Epithelial cell of proximal tubule (primary cell): ENCODE results near the gene ANXA3. TPM values are rescaled to one million over a fixed set of nuclear protein-coding genes. Genes with fewer than 3 reads are reported as not detected.

ENCODE experiments used
- DNase-seq: peaks from one replicate; pipeline ENCODE4 v3.0.0-alpha.2; 2011; ENCODE audit warnings: low read depth
- H3K4me3 ChIP-seq: 2 replicates; pipeline ENCODE4 v1.5.1; 2011; ENCODE audit warnings: low read depth, mild to moderate bottlenecking, low read length
- total RNA-seq: library from RNA; depleted of rRNA; stranded (reverse); fragments of >200 nt; gene quantifications from 2 replicates; pipeline ENCODE4 v1.2.3, GENCODE V29; 2015
- TF ChIP-seq, protein P1 (sequence below): conservative IDR thresholded peaks from 2 replicates; pipeline ENCODE4 v1.5.1; 2012; ENCODE audit warnings: low read depth, mild to moderate bottlenecking, low read length

Gene ANXA3
- total RNA-seq, 1 donor from 2014 or later = 354 TPM

DNA sequence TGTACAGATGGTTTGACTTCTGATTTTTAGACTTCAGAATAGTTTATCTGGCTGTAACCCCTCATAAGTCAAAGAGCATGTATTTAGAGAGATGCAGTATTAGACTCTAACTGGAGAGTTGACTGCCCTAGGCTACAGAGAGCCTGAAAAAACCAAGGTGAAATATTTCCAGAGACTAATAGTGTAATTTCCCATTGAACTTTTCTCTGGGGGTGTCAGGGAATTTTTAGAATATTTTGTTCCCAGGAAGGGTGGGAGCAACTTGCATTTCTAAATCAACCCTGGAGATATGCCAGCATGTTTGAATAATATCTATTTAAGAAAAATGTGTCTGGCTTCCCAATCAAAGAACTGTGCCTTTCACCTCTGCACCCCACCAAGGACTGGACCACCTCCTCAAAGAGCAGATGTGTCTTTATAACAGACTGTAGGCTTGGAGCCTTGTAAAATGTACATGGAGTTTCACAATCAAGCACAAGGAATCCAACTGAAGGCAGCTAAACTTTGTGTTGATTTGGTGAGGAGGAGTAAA lies 2.0 kb downstream of the ANXA3 start:
- TF ChIP-seq, protein P1, sequence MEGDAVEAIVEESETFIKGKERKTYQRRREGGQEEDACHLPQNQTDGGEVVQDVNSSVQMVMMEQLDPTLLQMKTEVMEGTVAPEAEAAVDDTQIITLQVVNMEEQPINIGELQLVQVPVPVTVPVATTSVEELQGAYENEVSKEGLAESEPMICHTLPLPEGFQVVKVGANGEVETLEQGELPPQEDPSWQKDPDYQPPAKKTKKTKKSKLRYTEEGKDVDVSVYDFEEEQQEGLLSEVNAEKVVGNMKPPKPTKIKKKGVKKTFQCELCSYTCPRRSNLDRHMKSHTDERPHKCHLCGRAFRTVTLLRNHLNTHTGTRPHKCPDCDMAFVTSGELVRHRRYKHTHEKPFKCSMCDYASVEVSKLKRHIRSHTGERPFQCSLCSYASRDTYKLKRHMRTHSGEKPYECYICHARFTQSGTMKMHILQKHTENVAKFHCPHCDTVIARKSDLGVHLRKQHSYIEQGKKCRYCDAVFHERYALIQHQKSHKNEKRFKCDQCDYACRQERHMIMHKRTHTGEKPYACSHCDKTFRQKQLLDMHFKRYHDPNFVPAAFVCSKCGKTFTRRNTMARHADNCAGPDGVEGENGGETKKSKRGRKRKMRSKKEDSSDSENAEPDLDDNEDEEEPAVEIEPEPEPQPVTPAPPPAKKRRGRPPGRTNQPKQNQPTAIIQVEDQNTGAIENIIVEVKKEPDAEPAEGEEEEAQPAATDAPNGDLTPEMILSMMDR = no peak
- no peak for DNase-seq
- H3K4me3 ChIP-seq = no peak overlapping the region

DNA sequence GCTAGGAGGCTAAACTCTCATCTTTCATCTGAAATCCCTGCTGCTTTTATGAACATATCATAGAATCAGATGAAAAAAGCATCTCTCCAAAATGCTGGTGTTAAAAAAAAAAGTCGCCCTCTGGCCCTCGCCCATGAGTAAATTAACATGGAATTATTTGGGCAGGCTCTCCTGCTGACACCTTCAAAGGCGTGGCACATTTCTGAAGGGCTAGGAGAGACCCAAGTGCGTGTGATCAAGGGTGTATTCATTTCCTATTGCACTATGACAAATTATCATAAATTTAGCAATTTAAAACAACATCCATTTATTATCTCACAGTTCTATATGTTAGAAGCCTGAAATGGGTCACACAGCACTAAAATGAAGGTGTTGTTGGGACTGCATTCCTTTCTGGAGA lies 5.1 kb downstream of the ANXA3 start:
- H3K4me3 ChIP-seq = no peak overlapping the region
- no peak for DNase-seq
- TF ChIP-seq, protein P1 = no peak

DNA sequence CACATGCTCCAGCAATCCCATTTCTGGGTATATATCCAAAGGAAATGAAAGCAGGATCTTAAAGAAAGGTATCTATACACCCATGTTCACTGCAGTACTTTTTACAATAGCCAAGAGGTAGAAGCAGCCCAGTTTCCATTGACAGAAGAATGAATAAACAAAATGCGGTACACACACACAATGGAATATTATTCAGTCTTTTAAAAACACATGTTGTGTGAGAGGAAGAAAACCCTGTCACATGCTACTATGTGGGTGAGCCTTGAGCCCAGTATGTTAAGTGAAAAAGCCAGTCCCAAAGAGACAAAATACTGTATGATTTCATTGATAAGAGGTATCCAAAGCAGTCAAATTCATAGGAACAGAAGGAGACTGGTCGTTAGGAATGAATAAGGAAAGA lies 6.3 kb downstream of the ANXA3 start:
- no peak overlapping the region for H3K4me3 ChIP-seq
- no peak for DNase-seq
- TF ChIP-seq, protein P1 = no peak

DNA sequence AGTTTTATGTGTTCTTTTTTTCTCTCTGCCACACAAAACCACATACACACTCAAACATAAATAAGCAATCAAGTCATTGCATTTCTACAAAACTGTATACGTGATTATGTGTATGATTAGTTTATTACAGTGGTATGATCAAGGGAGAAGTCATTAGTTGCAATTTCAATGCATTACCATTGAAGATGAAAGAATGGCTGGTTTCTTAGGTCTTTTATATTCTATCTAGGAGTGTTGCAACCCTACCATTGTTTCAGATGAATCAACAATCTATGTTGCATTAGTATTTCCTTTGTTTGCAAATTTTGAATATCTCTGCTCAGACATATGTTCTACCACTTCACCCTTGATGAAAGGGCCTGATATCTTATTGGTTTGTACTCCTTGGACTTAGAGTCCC lies 6.8 kb downstream of the ANXA3 start:
- no peak for DNase-seq
- H3K4me3 ChIP-seq = no peak overlapping the region
- TF ChIP-seq, protein P1 = no peak

DNA sequence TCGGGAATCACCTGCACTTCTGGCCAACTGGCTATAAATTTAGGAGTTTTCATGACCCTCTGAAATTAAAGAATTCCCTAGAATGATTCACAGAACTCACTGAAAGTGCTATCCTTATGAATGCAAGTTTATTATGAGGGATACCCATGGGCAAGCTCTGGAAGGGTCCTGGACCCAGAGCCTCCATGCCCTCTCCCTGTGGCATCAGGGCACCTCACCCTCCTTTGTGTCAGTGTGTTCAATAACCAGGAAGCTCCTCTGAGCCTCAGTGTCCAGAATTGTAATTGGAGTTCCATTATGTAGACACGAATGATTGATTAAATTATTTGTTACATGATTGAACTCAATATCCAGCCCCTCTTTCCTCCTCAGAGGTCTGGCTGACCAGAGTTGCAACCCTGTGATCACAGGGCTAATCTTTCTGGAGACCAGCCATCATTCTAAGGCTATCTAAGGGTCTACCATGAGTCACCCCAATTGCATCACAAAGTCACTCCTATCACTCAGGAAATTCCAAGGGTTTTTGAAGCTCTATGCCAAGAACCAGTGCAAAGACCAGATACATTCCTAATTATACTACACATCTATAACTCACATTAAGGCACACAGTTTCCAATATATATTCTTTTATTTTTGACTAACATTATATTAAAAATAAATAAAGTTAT lies 8.9 kb downstream of the ANXA3 start:
- no peak for DNase-seq
- H3K4me3 ChIP-seq = no peak overlapping the region
- TF ChIP-seq, protein P1 = no peak

DNA sequence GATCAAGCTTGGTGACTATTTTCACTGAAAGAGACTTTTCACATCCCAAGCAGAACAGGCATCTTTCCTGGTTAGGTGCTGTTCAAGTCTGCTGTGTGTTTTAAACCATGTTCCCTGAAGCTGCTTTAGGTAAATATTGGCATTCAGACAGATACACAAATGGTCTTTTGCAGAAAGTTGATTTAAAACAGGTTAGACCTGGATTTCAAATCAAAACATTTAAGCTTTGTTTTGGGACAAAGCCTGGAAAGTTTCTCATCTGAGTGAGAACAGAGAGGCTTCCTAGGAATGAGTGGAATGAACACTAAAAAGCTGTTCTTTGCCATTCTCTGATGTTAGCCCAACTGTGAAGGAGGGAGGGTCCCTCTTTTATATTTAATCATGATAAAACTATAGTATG lies 10.1 kb downstream of the ANXA3 start:
- TF ChIP-seq, protein P1 = no peak
- no peak overlapping the region for H3K4me3 ChIP-seq
- no peak for DNase-seq

DNA sequence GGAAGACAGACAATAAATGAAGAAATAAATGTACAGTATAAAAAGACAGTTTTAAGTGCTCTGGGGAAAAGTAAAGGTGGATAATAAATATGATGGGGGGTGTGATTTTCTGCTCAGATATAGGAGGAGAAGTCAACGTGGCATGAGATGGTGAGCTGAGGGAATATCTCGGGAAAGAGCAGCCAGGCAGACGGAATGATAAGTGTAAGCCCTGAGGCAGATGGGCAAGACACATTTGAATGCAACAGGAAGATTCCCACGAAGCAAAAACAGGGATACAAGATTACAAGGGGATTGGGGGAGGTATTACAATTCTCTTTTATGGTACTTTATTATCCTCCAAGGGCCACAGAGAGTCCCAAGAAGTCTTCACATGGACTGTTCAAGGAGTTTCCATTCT lies 11.1 kb downstream of the ANXA3 start:
- no peak overlapping the region for H3K4me3 ChIP-seq
- no peak for DNase-seq
- TF ChIP-seq, protein P1 = no peak
